ENCODE results near the gene ATP12A.
A peak's percentile ranks its signal among the peaks of the same experiment; 100 is the strongest.
"Not testable (repeated sequence)": the region's sequence is repeated elsewhere in the genome, so short reads cannot be mapped to it uniquely, and the experiment has no call there.

ATP12A gene

GRCh38 chr13:24725379-24725778 lies 45.2 kb downstream of the ATP12A start:
- ChIA-PET POLR2A (no interaction called here), CTCF (interaction anchor here (1.2 to 4.0 kb wide), 5 partner anchors 12 to 145 kb away, joined by 4 to 21 read pairs (median 6); no protein-coding TSS in a partner anchor)
- no peak for DNase-seq (ENCODE audit: extremely low spot score)
- no peak for TF ChIP-seq CTCF (IDR thresholded peaks at IDR 0.05; ENCODE audit: control extremely low read depth, extremely low read depth, low read depth, missing control alignments)

GRCh38 chr13:24727731-24728601 lies 47.8 kb downstream of the ATP12A start:
- peak; percentile 80 for TF ChIP-seq CTCF (IDR thresholded peaks at IDR 0.05; ENCODE audit: control extremely low read depth, extremely low read depth, low read depth, missing control alignments)
- peak; percentile 87 for DNase-seq (ENCODE audit: extremely low spot score)
- POLR2A ChIA-PET, result no interaction called here
- CTCF ChIA-PET, result interaction anchor here (0.7 to 4.0 kb wide), 27 partner anchors 9 to 414 kb away, joined by 3 to 31 read pairs (median 3); no protein-coding TSS in a partner anchor

GRCh38 chr13:24730873-24731567 lies 50.8 kb downstream of the ATP12A start:
- DNase-seq (ENCODE audit: extremely low spot score); POLR2A ChIA-PET: not testable (repeated sequence)
- CTCF ChIA-PET, result interaction anchor here (1.0 to 3.0 kb wide), 3 partner anchors 11 to 37 kb away, joined by 3 to 28 read pairs (median 7); no protein-coding TSS in a partner anchor

GRCh38 chr13:24734950-24735349 lies 54.7 kb downstream of the ATP12A start:
- ChIA-PET POLR2A (no interaction called here), CTCF (interaction anchor here (1.0 to 1.5 kb wide), 2 partner anchors 8 to 260 kb away, joined by 3 read pairs; no protein-coding TSS in a partner anchor)
- no peak for DNase-seq (ENCODE audit: extremely low spot score)
- TF ChIP-seq CTCF (IDR thresholded peaks at IDR 0.05; ENCODE audit: control extremely low read depth, extremely low read depth, low read depth, missing control alignments), result no peak

GRCh38 chr13:24737042-24737441 lies 56.8 kb downstream of the ATP12A start:
- TF ChIP-seq CTCF (IDR thresholded peaks at IDR 0.05; ENCODE audit: control extremely low read depth, extremely low read depth, low read depth, missing control alignments), result no peak
- ChIA-PET CTCF (interaction anchor here (1.2 kb wide), 1 partner anchor 157 kb away, joined by 4 read pairs; no protein-coding TSS in a partner anchor), POLR2A (no interaction called here)
- no peak for DNase-seq (ENCODE audit: extremely low spot score)

GRCh38 chr13:24738366-24738847 lies 58.2 kb downstream of the ATP12A start:
- ChIA-PET CTCF (interaction anchor here (1.3 kb wide), 1 partner anchor 11 kb away, joined by 3 read pairs; no protein-coding TSS in a partner anchor), POLR2A (no interaction called here)
- DNase-seq (ENCODE audit: extremely low spot score), result no peak
- TF ChIP-seq CTCF (IDR thresholded peaks at IDR 0.05; ENCODE audit: control extremely low read depth, extremely low read depth, low read depth, missing control alignments), result no peak
